HG03025 (cell line): ENCODE data around the gene BABAM1.

Experiments
- ATAC-seq: cut with Tn5 transposase; IDR thresholded peaks from one replicate; pipeline ENCODE4 v1.9.1; 2021; ENCODE audit warnings: mild to moderate bottlenecking, moderate library complexity; ENCODE audit not compliant: unreplicated experiment, low FRiP score

Gene BABAM1

DNA sequence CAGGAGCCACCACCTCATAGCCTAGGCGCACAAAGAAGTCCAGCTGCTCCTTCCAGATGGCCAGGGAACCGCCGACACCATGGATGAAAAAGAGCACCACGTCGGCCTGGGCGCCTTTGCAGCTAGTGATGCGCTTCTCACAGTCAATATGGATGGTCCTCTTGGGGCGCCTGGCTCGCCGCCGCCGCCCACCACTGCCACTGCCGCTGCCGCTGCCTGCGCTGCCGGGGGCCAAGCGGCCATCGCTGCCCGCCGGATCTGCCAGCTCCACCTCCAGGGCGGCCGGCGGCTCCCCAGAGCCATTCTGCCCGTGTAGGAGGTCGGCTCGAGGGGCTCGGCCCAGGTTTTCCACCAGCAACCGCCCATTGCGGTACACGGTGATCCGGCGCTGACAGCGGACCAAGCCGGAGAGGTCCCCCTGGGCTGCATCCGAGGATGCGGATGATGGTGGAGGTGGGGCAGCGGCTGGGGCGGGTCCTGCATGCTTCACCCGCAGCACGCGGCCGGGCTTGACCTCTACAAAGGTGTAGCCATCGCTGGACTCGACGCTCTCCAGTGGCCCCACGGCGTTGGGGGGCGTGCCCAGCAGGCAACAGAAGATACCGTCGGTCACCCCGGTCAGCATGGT, 33.9 kb downstream of the BABAM1 start:
- no peak for ATAC-seq

DNA sequence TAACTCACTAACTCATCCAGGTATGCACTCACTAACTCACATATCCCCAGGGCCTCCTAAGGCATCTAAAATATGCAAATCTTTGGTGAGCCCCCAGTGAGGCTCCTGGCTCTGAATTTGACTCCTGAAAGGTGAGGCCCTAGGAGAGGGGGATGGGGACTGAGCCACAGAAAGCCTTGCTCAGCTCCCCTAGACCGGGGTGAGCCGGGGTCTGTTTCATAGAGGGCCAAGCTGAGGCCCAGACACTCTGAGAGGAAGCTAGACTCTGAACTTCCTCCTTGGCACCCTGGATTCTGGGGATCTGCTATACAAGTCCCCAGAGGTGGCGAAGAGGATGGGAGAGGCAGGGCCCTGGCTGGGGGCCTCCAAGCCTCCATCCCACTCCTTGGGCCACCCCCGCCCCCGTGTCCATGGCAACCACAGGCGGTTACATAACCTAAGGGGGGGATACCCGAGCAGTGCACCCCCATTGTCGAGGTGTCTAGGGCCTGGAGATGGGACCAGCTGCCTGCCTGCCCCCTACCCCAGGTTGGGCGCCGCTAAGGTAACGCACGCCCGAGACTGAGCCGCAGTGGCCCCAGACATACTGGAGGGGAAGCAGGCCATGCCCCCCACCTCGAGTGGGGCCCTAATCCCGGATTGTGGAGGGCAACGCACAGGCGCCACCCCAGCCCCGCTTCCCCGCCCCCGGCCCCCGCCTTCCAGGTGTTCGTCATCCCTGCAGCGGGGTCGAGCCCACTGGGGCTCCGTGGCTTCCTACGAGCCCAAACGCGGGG, 35.3 kb downstream of the BABAM1 start:
- no peak for ATAC-seq

DNA sequence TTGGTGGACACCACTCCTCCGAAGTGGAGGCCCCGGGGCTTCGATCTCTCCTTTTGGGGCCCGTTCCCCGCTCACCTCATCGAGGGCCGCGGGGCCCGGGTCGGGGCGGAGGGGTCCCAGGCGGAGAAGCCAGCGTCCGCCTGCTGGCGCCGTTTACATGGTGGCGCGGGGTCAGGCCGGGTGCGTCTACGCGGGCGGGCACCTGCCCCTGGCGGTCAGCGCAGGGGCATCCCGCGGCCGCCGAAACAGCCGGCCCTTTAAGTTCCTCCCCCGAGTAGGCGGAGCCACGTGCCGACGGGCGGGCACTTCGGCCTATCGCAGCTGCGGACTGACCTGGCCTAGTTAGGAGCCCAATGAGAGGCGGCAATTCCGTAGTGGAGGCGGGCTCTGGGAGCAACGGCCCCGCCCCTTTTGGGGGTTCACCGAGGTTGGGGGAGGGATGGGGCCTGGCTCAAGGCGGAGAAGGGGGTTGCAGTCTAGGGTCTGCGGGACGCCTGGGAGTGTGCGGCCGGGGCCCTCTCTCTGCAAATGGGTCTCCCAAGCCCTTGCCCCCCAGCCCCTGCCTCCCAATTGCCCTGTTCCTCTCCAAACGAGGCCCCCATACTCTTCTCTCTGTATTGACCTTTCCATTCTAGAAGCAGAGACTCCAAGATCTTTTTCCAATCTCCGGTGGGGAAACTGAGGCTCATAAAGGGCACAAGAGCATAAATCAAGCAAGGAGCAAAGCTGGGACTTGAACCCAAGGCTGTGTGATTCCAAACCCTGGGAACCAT, 36.1 kb downstream of the BABAM1 start, which contains the start of gene ABHD8:
Gene ABHD8 (minus strand): TSS at position 259 of the 773 bp plus-strand sequence. CDS start 1,809 bp downstream, outside the sequence.
- peak; percentile 53 for ATAC-seq

DNA sequence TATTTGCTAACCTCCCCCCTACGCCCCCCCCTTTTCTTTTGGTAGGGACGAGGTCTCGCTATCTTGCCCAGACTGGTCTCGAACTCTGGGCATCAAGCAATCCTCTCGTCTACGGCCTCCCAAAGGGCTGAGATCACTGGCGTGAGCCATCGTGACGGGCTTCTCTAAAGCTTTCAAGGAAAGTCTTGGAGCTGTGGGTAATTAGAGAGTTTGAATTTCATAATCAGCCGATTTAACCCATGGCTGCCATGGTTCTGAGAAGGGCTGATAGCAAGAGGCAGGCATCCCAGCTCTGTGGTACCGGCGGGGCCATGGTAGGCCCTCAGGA, 36.7 kb downstream of the BABAM1 start:
- no peak for ATAC-seq

DNA sequence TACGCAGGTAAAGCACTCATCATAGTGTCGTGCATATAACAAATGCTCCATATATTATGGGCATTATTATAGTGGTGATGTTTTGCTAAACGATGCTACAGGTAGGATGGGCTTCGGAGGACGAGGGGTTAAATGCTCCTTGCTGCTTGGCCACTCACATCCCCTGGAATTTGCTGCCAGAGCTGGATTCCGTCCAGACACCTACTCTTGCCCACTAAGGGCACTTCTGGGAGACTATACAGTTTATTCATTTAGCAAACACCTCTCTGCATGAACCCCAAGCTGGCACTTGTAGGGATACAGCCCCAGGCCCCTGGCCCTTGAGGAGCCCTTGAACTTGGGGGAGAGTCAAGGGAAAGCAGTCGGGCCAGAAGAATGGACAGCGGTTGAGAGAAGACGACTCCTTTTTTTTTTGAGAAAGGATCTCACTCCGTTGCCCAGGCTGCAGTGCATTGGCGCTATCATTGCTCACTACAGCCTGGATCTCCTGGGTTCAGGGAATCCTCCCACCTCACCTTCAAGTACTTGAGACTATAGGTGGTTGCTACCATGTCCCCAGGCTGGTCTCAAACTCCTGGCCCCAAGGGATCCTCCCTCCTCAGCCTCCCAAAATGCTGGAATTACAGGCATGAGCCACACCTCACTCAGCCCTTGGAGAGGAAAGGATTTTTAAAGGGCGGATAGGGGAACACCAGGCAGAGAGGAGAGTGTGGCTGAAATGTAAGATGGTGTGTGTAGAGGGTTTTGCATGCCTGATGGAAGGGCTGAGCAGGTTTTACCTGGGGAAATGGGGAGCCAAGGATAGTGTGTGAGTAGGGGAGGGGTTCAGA, 37.4 kb downstream of the BABAM1 start:
- no peak for ATAC-seq

DNA sequence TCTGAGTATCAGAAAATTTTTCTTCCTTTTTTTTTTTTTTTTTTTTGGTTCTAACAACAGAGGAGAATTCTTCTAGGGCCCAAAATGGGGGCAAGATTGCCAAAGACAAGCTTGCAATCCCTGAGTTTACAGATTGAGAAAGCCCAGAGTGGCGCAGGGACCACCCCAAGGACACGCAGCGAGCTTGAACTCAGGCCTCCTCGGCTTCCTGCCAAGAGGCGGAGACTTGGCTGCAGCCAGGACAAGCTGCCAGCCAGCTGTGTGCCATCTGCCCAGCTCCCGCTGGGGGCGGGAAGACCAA, 37.9 kb downstream of the BABAM1 start:
- no peak for ATAC-seq

DNA sequence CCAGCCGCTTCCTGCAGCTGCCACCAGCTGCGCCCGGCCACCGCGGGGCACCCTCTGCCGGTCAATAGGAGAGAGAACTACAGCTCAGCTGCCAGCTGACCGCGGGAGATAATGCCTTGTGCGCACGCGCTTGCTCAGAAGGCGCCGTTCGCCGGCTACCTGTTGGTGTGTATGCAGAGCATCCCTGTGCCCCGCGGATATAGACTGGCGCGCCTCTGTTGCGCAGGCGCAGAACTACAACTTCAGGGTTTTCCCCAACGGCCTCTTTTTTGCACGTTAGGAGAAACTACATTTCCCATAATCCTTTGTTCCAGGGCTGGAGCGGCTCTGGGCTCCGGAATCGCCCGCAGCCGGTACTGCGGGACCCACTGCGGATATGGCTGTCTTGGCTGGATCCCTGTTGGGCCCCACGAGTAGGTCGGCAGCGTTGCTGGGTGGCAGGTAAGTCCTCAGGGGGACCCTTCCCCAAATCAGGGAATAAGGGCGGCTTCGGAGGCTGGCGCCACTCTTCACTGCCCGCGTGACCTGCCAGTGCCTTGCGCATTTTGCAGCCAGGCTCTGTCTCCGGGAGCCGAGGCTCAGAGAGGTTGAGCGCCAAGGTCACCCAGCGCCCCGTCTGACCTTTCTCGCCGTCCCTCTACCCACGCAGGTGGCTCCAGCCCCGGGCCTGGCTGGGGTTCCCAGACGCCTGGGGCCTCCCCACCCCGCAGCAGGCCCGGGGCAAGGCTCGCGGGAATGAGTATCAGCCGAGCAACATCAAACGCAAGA, 38.5 kb downstream of the BABAM1 start, which contains the start of gene MRPL34:
Gene MRPL34 (plus strand): TSS at position 356 of the 768 bp plus-strand sequence. CDS start 21 bp downstream, at position 377.
- ATAC-seq, result peak; percentile 54

DNA sequence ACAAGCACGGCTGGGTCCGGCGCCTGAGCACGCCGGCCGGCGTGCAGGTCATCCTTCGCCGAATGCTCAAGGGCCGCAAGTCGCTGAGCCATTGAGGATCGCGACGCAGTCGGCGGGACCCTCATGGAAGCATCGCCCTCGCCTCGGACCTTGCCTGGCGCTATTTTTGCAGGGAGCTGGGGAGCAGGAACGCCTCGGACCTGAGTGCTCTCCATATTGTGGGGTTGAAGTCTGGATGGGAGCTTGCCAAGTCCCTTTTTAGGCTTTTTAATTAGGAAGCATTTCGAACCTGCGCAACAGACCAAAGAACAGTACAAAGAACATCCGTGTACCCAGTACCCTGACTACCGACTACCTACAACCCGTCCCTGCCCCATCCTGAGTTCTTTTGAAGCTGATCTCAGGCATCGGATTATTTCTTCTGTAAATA, 39.1 kb downstream of the BABAM1 start:
- no peak for ATAC-seq

DNA sequence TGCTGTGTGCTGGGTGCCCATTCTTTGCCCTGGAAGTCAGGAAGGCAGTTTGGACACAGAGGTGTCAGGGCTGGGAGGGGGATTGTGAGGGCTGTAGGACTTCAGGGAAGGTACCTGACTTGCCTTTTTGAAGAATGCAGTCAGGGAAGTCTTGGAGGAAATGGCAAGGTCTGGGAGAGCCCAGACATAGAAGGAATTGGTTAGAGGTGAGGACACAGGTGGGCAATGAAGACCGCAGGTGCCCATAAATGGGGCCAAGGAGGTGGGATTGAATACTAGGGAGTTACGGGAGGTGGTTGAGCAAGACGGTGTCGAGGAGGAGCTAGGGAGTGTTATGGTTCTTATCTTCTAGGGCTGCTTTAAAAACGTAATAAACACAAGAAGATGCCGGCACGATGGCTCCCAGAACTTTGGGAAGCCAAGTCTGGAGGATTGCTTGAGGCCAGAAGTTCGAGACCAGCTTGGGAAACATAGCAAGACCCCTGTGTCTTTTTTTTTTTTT, 40.7 kb downstream of the BABAM1 start:
- no peak for ATAC-seq

DNA sequence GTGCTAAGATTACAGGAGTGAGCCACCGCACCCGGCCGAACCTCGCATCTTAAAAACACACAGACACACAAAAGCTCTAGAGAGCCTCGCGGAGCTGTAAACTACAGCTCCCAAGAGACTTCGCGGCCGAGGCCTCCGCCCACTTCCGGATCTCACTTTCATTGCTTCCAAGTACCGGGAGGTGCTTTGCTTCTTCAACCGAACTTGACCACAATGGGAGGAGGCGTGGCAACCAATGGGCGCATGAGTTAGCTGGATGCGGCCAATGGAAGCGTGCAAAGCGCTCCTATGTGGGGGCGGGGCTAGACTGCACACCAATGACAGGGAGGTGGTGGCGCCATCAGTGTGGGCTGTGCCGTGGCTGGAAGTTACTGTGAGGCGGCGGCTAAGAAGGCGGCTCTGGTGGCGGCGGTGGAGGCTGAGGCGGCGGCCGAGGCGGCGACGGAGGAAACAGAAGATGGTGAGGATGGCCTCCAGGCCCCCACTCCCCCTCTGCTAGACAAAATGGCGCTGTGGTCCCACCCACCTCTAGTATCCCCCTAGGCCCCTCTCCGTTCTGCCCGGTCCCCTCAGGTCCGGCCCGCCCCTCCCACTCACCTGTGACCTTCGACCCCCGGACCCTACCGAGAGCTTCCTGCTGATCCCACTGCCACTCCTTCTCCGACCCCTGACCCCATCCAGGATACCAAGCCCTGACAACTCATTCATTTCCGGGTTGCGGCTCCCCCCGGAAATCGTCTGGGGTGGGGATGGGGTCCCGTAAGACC, 42.1 kb downstream of the BABAM1 start, which contains the start of gene DDA1:
Gene DDA1 (plus strand): TSS at position 366 of the 767 bp plus-strand sequence. CDS start 92 bp downstream, at position 458.
- peak; percentile 51 for ATAC-seq

DNA sequence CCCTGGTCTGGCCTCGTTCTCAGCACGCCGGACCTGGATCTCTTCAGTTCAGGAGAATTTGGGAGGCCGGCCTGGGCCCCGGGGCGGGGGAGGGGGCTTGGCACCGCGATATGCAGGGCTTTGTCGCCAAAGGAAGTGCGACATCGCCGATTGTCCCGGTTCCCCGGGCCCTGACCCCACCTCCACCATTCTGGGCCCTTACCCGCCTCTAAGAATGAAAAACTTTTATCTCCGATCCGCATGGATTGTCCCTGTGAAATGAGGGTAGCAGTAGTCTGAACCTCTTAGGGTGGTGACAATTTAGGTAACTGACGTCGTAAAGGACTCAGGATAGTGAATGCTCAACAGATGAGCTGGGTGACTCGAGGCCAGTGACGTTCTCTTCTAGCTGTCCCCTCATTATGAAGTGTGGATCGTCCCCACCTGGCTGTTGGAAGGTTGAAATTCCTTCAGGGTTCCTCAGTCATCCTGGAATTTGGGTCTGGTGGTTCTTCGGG, 42.8 kb downstream of the BABAM1 start:
- no peak for ATAC-seq

DNA sequence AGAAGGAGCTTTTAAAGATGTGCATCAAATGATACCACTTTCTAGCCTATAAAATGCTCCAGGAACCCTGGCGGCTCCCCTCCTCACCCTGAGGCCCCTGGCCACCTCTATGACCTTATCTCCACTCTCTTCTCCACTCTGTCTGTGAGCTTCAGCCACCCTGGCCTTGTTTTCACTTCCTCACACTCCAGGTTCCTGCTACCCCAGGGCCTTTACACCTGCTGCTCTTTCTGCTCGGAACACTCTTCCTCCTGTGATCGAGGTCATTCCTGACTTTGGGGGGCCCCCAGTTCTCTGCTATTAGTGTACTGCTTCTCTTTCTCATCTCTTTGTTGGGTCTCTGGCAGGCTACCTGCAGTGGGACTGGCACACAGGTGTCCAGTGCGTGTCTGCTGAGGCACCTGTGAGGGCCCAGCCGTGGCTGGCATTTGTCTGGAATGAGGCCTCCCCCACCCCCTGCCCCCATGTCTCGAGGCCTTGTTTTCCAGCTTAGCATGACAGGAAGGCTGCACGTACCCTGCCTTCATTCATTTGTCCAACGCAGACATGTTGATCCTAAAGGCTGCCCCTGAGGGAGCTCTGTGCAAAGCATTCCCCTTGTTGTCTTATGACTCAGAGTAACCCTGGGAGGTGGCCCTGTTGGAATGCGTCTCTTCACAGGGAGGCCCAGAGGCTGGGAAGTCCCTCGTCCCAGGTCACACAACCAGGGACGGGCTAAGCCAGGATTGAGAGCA, 44.4 kb downstream of the BABAM1 start:
- no peak for ATAC-seq

DNA sequence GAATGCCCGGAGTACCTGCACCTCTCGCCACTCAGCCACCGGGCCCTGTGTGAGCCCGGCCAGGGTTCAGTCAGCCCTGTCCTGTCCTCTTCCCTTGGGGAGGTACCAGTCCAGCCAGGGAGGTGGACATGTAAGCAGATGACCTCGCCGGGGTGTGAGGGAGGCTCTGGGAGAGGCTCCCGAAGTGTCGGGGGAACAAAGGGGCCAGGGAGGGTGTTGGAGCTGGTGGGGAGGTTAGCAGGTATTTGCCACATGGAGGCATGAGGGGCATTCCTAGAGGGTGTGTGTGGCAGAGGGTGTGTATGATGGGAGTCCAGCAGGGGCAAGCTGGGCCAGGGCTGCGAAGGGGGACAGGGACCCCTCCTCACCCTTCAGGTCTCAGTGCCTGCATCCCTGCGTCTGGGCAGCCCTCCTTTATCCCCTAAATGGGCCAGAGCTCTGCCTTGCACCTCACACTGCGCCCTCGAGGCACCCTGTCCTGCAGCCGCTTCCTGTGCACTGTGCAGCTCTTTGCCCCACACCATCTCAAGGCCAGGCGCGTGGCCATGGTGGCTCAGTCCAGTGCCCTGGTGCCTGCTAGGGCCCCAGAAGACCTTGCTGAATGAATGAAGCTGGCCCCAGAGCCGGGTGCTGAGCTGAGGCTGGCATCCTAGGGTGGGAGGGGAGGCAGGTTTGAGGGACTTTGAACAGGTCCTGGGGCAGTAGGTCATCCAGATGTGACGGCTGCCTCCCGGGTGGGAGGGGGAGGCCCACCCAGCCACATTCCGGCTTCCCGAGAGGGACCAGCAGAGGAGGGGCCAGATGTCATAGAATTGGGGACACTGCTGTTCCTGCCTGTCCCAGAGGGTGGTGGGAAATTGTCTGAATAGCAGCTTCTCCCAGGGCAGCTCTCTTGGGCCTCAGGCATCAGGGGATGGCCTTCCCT, 45.2 kb downstream of the BABAM1 start:
- no peak for ATAC-seq

DNA sequence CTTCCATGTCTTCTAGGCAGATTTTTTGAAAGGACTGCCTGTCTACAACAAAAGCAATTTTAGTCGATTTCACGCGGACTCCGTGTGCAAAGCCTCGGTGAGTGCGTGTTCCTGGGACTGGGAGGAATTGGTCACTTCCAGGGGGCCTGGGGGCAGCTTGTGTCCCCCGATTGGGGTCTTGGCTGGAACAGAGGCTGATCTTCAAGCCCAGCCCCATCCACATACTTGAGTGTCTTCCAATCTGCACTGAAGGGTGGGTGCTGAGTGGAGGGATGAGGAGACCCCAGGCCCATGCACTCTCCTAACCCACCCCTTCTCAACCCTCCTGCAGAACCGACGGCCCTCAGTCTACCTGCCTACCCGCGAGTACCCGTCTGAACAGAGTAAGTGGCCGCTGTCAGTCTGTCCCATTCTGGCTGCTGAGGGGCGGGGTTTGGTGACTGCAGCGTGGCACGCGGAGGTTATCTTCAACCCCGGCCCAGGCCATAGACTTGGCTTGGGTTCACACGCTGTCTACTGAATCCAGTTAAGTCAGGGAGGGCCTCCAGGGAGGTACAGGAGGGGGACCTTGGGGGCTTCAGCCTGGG, 46.9 kb downstream of the BABAM1 start:
- ATAC-seq, result no peak

DNA sequence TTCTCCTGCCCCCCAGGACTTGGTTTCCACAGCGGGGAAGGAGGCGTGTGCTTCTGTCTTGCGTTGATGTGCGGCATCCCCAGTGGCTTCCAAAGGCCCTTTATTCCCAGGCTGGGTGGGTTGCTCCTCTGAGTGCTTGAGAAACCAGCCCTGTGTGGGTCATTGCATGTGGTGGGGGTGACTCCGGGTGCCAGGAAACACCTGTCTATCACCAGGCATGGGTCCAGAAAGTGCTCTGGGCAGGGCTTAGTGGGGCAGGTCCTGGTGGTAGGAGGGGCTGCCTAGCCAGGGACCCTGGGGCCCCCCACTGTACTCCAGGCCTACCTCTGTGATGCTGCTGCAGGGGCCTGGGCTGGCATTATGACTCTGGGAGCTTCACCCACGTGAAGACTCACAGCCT, 51.7 kb downstream of the BABAM1 start:
- ATAC-seq, result no peak

DNA sequence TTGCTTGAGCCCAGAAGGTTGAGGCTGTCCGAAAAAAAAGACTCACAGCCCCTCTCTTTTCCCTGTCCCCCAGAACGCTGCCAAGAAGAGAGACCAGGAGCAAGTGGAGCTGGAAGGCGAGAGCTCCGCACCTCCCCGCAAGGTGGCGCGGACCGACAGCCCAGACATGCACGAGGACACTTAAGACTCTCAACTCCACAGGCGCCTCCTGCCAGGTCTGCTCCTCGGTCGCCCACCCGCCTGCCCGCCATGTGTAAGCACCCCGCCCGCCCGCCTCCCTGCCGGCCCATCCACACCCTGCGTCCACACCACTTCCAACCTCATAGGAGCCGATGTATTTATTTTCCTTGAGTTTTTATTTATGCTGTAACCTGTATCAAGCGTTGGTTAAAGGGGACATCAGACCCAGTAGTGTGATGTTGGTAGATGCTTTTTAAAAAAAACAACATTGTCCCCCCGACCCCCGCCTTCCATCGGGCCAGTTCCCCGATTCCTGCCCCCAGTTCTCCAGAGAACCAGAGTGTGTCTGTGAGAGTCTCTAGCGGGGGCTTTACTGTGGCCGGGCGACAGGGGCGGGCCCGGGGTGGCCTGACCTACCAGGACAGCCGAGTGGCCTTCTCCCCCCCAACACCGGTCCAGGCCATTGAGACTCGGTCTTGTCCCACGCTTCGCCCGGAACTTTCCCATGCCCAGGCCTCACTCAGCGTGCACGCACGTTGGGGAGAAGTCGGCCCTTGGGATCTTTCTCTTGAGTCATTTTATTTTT, 52.4 kb downstream of the BABAM1 start:
- no peak for ATAC-seq
